ENCODE measurements around the gene ATRIP.

Gene ATRIP

GRCh38 chr3:48417529-48418108 lies 28.9 kb upstream of the ATRIP start:
- no peak for TF ChIP-seq CTCF (IDR thresholded peaks at IDR 0.05)
- Mint-ChIP-seq H3K27me3 (ENCODE audit: low read depth, poor library complexity) (peaks cover 3% of the 10 kb centered on the region), H3K4me3 (no peak overlapping the region), H3K4me1 (no peaks in the 10 kb centered on the region), H3K36me3 (ENCODE audit: low read depth) (peaks cover 18% of the 10 kb centered on the region), H3K27ac (no peak overlapping the region), H3K9me3 (no peaks in the 10 kb centered on the region)
- DNase-seq: no peak

DNA sequence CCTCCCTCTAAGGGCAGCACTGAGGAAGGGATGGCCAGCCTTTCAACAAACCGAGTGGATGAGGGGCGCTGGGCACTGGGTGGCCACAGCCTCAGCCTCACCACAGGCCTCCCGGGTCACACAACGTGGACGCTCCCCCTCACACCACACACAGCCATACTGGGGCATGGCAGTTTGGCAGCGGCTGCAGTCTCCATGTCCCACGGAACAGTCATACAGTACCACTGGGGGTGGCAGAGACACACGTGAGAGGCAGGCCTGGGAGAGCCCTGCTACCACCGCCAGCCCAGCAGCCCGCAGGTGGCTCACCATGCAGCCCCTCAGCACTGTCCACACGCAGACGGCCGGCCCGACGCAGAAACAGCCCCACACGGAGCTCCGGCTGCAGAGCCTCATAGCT lies 28.4 kb upstream of the ATRIP start:
- Mint-ChIP-seq H3K4me1 (peaks cover 5% of the 10 kb centered on the region), H3K27me3 (ENCODE audit: low read depth, poor library complexity) (peaks cover 3% of the 10 kb centered on the region), H3K27ac (no peak overlapping the region), H3K4me3 (no peak overlapping the region), H3K36me3 (ENCODE audit: low read depth) (peaks cover 17% of the 10 kb centered on the region), H3K9me3 (no peaks in the 10 kb centered on the region)
- no peak for DNase-seq
- TF ChIP-seq CTCF (IDR thresholded peaks at IDR 0.05): no peak

DNA sequence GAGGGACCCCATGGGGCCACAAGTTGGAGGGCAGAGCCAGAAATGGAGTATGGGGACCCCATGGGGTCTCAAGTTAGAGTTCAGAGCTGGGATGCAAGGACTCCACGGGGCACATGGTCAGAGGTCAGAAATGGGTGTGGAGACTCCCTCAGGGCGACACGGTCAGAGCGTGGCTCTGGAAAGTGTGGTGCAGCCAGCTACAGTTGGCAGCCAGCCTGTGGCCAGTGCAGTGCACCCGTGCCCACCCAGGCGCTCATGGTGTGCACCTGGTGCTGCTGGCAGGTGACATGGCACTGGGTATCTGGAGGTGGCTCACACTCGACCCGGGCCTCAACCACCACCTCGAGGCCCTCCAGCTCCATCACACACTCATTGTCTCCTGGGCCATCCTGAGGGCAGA lies 27.9 kb upstream of the ATRIP start:
- H3K27me3 Mint-ChIP-seq (ENCODE audit: low read depth, poor library complexity): peaks cover 3% of the 10 kb centered on the region
- peak overlapping the region; percentile 72 for H3K27ac Mint-ChIP-seq
- peaks cover 7% of the 10 kb centered on the region for H3K4me1 Mint-ChIP-seq
- no peak for TF ChIP-seq CTCF (IDR thresholded peaks at IDR 0.05)
- no peak overlapping the region for H3K4me3 Mint-ChIP-seq
- no peak for DNase-seq
- no peaks in the 10 kb centered on the region for H3K9me3 Mint-ChIP-seq
- peaks cover 13% of the 10 kb centered on the region for H3K36me3 Mint-ChIP-seq (ENCODE audit: low read depth)

GRCh38 chr3:48419149-48419548 lies 27.4 kb upstream of the ATRIP start:
- no peak for TF ChIP-seq CTCF (IDR thresholded peaks at IDR 0.05)
- Mint-ChIP-seq H3K4me3 (no peak overlapping the region), H3K27ac (no peak overlapping the region), H3K27me3 (ENCODE audit: low read depth, poor library complexity) (peaks cover 1% of the 10 kb centered on the region), H3K36me3 (ENCODE audit: low read depth) (peaks cover 8% of the 10 kb centered on the region), H3K9me3 (no peaks in the 10 kb centered on the region), H3K4me1 (peaks cover 7% of the 10 kb centered on the region)
- no peak for DNase-seq

DNA sequence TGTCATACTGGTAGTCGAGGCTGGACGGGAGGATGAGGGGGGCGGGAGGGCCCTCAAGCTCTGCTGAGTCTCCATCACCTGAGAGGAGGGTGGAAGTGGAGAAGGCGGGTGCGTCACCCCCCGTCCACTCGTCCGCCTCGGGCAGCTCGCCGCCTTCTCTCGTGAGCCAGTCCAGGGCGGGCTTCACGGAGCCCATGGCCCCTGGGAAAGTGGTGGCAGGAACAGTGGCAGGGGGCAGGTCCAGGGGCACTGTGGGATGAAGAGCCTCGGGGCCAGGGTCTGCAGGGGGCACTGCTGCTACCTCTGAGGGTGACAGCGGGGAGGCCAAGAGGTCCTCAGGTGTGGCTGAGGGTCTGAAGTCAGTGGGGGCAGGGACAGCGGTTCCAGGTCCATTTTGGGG lies 26.9 kb upstream of the ATRIP start:
- TF ChIP-seq CTCF (IDR thresholded peaks at IDR 0.05): no peak
- H3K36me3 Mint-ChIP-seq (ENCODE audit: low read depth): peaks cover 5% of the 10 kb centered on the region
- no peak overlapping the region for H3K27ac Mint-ChIP-seq
- H3K4me1 Mint-ChIP-seq: peaks cover 11% of the 10 kb centered on the region
- DNase-seq: no peak
- H3K4me3 Mint-ChIP-seq: no peak overlapping the region
- H3K27me3 Mint-ChIP-seq (ENCODE audit: low read depth, poor library complexity): no peaks in the 10 kb centered on the region
- H3K9me3 Mint-ChIP-seq: no peaks in the 10 kb centered on the region

DNA sequence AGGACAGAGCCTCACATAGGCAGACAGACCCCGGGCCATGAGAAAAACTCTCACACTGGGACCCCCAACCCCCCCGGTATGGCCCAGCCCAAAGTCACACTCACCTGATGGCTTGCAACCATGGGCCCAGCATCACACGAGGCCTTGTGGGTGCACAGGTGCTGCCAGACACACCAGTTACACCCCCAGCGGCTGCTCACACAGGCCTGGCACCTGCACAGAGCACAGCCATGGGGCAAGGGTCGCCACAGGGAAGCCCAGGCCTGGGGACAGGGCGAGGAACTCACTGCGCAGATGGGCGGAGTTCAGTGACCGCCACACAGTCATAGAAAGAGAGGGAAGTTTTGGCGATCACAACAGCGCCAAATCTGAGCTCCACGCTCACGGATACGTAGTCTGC lies 26.0 kb upstream of the ATRIP start:
- no peak for DNase-seq

More for the DNA sequence above, 26.0 kb upstream of the ATRIP start:
- Mint-ChIP-seq H3K36me3 (ENCODE audit: low read depth) (peaks cover 5% of the 10 kb centered on the region), H3K4me3 (no peak overlapping the region), H3K27ac (no peak overlapping the region), H3K27me3 (ENCODE audit: low read depth, poor library complexity) (no peaks in the 10 kb centered on the region), H3K9me3 (no peaks in the 10 kb centered on the region), H3K4me1 (peaks cover 20% of the 10 kb centered on the region)
- no peak for TF ChIP-seq CTCF (IDR thresholded peaks at IDR 0.05)

All from nephron progenitor cell (in vitro differentiated cells).